Osteocyte (in vitro differentiated cells): ENCODE results near the gene RASSF3. TPM values are rescaled to one million over a fixed set of nuclear protein-coding genes. Genes with fewer than 3 reads are reported as not detected.

Experiments
- DNase-seq: peaks from one replicate; pipeline ENCODE4 v3.0.0; 2021; ENCODE audit warnings: mixed read lengths; ENCODE audit not compliant: unreplicated experiment; ENCODE audit errors: extremely low spot score
- H3K27ac Mint-ChIP-seq: one replicate; pipeline ENCODE4 v1.8.0; 2021; ENCODE audit warnings: mild to moderate bottlenecking, mixed read lengths; ENCODE audit not compliant: unreplicated experiment
- H3K27me3 Mint-ChIP-seq: one replicate; pipeline ENCODE4 v1.8.0; 2021; ENCODE audit warnings: mixed read lengths; ENCODE audit not compliant: unreplicated experiment
- H3K36me3 Mint-ChIP-seq: one replicate; pipeline ENCODE4 v1.8.0; 2021; ENCODE audit warnings: mixed read lengths; ENCODE audit not compliant: unreplicated experiment
- H3K4me1 Mint-ChIP-seq: one replicate; pipeline ENCODE4 v1.8.0; 2021; ENCODE audit warnings: mixed read lengths; ENCODE audit not compliant: unreplicated experiment
- H3K4me3 Mint-ChIP-seq: one replicate; pipeline ENCODE4 v1.8.0; 2021; ENCODE audit warnings: mild to moderate bottlenecking, moderate library complexity, mixed read lengths; ENCODE audit not compliant: unreplicated experiment
- H3K9me3 Mint-ChIP-seq: one replicate; pipeline ENCODE4 v1.8.0; 2021; ENCODE audit warnings: mixed read lengths; ENCODE audit not compliant: unreplicated experiment
- total RNA-seq: library from RNA; stranded (reverse); gene quantifications from 2 replicates; pipeline ENCODE4 v1.2.1, GENCODE V29; 2021
- TF ChIP-seq, protein P1 (sequence below): fragments of 200-600 bp; sonication (generic); IDR thresholded peaks from 2 replicates; pipeline ENCODE4 v1.5.0; 2021; ENCODE audit warnings: antibody characterized with exemption, mild to moderate bottlenecking, moderate library complexity

The RASSF3 gene
- total RNA-seq, 1 donor from 2014 or later, result 29.0 TPM

DNA sequence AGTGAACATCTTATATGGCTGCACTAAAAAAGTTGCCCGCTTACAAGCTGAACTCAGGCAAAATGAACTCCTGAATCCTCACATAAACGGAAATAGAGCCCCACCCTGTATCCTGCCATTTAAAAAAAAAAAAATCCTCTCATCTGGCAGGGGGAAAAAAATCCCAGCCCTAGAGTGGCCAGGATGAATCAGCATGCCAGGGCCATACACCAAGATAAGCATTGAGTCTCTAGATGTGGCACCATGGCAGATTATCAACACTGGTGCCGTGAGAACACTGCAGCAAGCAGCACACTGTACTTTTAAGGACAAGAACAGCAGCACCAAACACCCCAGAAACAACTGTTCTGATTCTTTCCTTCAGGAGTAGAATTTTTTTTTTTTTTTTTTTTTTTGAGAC lies 65.5 kb downstream of the RASSF3 start:
- no peak overlapping the region for H3K4me3 Mint-ChIP-seq
- no peaks in the 10 kb centered on the region for H3K27me3 Mint-ChIP-seq
- H3K36me3 Mint-ChIP-seq, result no peaks in the 10 kb centered on the region
- no peaks in the 10 kb centered on the region for H3K9me3 Mint-ChIP-seq
- TF ChIP-seq, protein P1, sequence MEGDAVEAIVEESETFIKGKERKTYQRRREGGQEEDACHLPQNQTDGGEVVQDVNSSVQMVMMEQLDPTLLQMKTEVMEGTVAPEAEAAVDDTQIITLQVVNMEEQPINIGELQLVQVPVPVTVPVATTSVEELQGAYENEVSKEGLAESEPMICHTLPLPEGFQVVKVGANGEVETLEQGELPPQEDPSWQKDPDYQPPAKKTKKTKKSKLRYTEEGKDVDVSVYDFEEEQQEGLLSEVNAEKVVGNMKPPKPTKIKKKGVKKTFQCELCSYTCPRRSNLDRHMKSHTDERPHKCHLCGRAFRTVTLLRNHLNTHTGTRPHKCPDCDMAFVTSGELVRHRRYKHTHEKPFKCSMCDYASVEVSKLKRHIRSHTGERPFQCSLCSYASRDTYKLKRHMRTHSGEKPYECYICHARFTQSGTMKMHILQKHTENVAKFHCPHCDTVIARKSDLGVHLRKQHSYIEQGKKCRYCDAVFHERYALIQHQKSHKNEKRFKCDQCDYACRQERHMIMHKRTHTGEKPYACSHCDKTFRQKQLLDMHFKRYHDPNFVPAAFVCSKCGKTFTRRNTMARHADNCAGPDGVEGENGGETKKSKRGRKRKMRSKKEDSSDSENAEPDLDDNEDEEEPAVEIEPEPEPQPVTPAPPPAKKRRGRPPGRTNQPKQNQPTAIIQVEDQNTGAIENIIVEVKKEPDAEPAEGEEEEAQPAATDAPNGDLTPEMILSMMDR, result no peak
- H3K27ac Mint-ChIP-seq, result peak overlapping the region; percentile 86
- DNase-seq, result no peak
- H3K4me1 Mint-ChIP-seq, result peaks cover 71% of the 10 kb centered on the region

DNA sequence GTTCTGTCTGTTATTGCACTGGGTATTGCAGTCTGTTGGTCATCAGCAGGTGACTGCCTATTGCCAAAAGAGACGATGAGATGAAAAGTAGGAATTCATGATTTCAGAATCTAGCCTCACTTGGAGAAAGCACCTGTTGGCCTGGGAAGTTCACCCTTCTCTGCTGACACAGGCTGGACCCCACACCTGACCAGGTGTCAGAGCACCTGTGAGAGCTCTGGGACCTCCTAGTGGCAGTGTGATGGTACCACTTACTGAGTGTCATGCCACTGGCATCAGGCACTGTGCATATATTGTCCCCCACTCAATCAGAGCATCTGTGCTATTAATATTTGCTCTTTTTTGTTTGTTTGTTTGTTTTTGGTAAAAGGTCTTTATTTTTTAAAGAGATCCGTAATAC lies 68.0 kb downstream of the RASSF3 start:
- H3K9me3 Mint-ChIP-seq, result no peaks in the 10 kb centered on the region
- no peak for DNase-seq
- H3K4me3 Mint-ChIP-seq, result no peak overlapping the region
- no peaks in the 10 kb centered on the region for H3K36me3 Mint-ChIP-seq
- no peak overlapping the region for H3K27ac Mint-ChIP-seq
- no peaks in the 10 kb centered on the region for H3K27me3 Mint-ChIP-seq
- H3K4me1 Mint-ChIP-seq, result peaks cover 70% of the 10 kb centered on the region
- TF ChIP-seq, protein P1, result no peak

DNA sequence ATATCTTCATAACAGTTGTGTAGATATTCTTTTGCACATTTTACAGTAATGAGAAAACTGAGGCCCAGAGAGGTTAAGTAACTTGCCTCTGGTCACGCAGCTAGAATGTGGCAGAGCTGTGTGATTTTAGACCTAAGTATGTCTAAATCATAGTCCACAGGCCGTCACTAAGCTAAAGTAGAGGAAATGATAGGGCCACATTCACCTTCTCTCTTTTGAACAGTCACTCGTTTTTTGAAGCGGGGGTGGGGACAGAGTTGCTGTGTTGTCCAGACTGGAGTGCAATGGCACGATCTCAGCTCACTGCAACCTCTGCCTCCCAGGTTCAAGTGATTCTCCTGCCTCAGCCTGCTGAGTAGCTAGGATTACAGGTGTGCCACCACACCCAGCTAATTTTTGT lies 68.5 kb downstream of the RASSF3 start:
- no peak overlapping the region for H3K4me3 Mint-ChIP-seq
- DNase-seq, result no peak
- TF ChIP-seq, protein P1, result no peak
- no peaks in the 10 kb centered on the region for H3K9me3 Mint-ChIP-seq
- H3K27me3 Mint-ChIP-seq, result no peaks in the 10 kb centered on the region
- peaks cover 4% of the 10 kb centered on the region for H3K36me3 Mint-ChIP-seq
- peaks cover 70% of the 10 kb centered on the region for H3K4me1 Mint-ChIP-seq
- peak overlapping the region; percentile 92 for H3K27ac Mint-ChIP-seq

DNA sequence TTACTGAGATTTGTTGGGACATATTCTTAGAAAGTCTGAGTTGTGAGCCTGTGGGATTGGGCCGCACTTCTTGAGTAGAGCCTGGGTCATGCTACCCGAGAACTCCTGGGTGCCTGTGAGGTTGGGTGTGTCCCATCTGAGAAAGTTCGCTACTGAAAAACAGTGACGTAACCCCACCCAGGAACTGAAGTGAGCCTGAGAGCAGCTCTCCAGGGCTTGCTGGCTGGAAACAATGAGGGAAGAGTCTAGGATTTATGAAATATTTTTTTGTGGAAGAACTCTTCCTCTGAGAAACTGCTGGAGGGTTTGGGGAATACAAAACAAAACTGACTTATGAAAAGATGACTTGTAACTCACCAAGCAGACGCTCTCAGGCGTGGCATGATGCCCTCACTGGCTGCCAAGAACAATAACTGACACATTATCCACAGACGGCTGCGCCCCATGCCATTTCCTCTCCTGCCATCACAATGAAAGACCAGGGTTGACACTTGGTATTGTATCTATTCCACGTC lies 69.2 kb downstream of the RASSF3 start:
- H3K9me3 Mint-ChIP-seq, result no peaks in the 10 kb centered on the region
- TF ChIP-seq, protein P1, result no peak
- no peaks in the 10 kb centered on the region for H3K27me3 Mint-ChIP-seq
- peaks cover 63% of the 10 kb centered on the region for H3K4me1 Mint-ChIP-seq
- peaks cover 4% of the 10 kb centered on the region for H3K36me3 Mint-ChIP-seq
- H3K4me3 Mint-ChIP-seq, result peak overlapping the region; percentile 66
- DNase-seq, result peak; percentile 88
- peak overlapping the region; percentile 92 for H3K27ac Mint-ChIP-seq

DNA sequence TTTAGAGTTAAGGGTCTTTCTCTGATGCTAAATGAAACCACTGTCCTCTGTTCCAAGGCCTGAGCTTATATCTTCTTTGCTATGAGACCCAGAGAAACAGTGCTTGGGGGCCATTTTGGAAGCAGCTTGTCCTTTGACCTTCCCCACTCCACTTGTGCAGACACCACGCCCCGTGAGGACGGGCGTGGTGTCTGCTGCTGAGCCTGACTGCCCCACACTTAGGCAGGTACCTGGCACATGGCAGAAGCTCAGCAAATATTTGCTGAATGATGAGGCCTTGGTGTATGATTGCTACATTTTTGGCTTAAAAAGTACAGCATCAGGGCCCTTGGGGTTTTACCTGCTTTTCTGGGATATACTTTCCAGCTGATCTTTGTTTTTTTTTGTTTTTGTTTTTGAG lies 69.9 kb downstream of the RASSF3 start:
- no peak for DNase-seq
- H3K4me3 Mint-ChIP-seq, result peak overlapping the region; percentile 66

More for the DNA sequence above, 69.9 kb downstream of the RASSF3 start:
- no peaks in the 10 kb centered on the region for H3K9me3 Mint-ChIP-seq
- TF ChIP-seq, protein P1, result no peak
- H3K27me3 Mint-ChIP-seq, result no peaks in the 10 kb centered on the region
- peaks cover 7% of the 10 kb centered on the region for H3K36me3 Mint-ChIP-seq
- peaks cover 60% of the 10 kb centered on the region for H3K4me1 Mint-ChIP-seq
- H3K27ac Mint-ChIP-seq, result peak overlapping the region; percentile 92
